ENCODE data around the gene ASGR2.
"Not testable (repeated sequence)": the region's sequence is repeated elsewhere in the genome, so short reads cannot be mapped to it uniquely, and the experiment has no call there.

The ASGR2 gene, protein sequence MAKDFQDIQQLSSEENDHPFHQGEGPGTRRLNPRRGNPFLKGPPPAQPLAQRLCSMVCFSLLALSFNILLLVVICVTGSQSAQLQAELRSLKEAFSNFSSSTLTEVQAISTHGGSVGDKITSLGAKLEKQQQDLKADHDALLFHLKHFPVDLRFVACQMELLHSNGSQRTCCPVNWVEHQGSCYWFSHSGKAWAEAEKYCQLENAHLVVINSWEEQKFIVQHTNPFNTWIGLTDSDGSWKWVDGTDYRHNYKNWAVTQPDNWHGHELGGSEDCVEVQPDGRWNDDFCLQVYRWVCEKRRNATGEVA

DNA sequence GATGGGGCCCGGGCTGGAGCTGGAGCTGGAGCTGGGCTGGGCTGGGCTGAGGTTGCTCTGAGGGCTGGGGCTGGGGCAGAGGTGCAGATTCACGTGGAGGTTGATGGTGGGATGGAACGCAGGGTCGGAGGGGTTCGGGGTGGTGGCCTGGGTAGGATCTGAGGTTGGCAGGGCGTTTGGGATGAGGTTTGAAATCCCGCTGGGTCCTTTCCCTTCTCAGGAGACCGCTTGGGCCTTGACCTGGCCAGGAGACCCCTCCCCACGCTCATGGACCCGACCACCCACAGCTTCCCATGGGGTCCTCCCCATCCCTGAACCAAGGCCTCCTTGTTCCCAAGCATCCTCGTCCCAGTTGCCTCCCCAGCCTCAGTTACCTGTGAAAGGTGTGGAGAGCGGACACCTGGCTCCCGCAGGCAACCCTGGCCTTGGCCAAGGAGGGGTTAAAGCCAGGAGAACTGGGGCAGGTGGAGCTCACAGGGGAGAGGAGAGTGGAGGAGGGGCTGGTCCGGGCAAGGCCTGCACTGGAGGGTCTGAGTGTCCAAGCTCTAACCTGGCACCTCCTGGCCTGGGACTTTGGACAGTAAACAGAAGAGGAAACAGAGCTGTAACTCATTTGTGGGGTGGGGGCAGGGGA, at the start of gene ASGR2:
Gene ASGR2 (minus strand): TSS at position 582 of the 634 bp plus-strand sequence. CDS start 582 bp downstream, outside the sequence.
- no peak for DNase-seq

DNA sequence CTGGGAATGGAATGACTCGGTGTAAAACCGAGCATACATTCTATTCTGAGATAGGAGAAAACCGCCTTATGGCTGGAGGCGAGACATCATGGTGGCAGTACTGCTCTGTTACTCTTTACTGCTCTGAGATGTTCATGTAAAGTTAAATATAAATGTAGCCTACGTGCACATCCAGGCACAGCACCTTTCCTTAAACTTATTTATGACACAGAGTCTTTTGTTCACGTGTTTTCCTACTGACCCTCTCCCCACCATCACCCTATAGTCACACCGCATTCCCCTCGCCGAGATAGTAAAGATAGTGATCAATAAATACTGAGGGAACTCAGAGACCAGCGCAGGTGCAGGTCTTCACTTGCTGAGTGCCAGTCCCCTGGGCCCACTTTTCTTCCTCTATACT, 44.9 kb upstream of the ASGR2 start:
- DNase-seq = not testable (repeated sequence)

DNA sequence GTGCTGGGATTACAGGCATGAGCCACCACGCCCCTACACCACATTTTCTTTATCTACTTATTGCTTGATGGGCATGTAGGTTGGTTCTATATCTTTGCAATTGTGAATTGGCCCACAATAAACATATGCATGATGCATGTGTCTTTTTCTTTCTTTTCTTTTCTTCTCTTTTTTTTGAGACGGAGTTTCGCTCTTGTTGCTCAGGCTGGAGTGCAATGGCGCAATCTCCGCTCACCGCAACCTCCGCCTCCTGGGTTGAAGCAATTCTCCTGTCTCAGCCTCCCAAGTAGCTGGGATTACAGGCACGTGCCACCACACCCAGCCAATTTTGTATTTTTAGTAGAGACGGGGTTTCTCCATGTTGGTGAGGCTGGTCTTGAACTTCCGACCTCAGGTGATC, 43.8 kb upstream of the ASGR2 start:
- not testable (repeated sequence) for DNase-seq

DNA sequence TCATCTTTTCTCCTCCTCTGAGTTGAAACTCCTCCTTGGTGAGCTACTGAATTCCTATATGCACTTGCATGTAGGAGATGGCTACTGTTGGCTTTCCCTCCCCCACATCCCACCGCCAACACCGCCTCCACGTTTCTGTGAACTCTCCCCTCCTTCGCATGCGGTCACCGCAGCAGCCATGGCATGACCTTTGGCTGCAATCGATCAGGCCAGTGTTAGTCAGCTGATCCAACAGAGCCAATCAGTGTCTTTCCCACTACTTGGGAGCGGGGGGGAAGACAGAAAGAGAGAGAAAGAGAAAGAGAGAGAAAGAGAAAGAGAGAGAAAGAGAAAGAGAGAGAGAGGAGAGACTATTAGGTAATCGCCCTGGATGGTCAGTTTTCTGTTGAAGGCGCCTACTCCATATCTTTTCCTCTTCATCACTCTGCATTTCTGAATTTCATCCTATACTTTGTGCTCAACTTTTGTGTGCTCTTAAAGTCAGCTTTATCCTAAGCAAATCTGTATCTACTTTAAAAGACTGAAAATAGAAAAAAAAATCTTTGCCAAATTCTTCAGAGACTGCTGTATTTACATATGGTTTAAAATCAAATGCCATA, 41.8 kb upstream of the ASGR2 start:
- no peak for DNase-seq

DNA sequence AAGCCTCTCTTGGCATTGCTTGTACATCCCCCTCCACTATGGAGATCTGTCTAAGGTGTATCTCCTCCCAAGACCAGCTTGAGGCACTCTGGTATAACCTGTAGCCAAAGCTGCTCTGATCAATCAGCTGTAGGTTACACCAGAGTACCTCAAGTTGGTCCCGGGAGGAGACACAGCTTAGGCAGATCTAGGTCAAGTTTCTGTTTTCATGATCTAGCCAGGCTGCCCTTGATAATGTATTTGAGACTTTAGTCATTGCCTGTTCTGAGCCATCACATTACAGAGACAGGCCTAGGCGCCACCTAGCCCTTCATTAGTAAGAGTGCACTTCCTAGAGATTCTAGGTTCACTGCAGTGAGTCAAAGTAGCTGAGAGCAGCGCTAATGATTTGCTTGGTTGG, 33.1 kb upstream of the ASGR2 start:
- DNase-seq = no peak

DNA sequence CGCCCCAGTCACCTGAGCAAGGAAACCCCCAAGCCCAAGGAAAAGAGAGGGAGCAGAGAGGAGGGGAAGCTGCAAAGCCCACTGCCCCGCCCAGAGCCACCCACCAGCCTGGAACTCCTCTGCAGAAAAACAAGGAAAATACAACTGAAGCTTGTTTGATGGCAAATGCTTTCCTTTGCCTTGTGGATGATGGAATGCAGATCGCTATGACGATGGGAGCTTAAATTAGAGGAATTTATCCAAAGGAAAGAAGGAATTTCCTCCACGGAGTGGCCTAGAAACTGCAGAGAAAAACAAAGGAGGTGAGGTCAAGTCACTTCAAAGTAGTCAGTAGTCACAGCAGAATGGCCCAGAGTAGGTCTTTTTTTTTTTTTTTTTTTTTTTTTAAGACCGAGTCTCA, 31.5 kb upstream of the ASGR2 start:
- no peak for DNase-seq

DNA sequence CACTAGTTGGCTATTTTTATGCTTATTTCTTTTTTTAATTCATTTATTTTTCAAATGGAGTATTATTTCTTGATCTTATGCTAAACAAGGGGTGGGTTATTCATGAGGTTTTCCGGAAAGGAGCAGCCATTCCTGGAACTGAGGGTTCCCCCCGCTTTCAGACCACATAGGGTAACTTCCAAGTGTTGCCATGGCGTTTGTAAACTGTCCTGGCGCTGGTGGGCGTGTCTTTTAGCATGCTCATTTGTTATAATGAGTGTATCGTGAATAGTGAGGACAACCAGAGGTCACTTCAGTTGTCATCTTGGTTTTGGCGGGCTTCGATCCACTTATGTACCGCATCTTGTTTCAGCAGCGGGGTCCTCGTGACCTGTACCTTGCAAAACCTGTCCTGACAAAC, 29.6 kb upstream of the ASGR2 start:
- no peak for DNase-seq

DNA sequence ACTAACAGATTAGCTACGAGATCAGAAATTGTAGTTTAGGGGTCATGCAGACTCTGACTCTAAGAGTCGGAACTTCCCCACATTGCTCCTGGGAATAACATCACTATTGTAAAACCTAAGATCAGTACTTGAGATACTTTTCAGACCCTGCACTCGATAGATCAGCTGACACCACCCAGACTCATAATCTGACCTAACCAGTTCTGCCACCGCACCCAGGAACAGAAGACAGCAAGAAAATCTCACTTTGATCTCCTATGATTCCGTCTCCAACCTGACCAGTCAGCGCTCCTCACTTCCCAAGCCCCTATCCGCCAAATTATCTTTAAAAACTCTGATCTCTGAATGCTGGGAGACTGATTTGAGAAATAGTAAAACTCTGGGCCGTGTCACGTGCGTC, 27.2 kb upstream of the ASGR2 start:
- peak; percentile 26 to 40 for DNase-seq

DNA sequence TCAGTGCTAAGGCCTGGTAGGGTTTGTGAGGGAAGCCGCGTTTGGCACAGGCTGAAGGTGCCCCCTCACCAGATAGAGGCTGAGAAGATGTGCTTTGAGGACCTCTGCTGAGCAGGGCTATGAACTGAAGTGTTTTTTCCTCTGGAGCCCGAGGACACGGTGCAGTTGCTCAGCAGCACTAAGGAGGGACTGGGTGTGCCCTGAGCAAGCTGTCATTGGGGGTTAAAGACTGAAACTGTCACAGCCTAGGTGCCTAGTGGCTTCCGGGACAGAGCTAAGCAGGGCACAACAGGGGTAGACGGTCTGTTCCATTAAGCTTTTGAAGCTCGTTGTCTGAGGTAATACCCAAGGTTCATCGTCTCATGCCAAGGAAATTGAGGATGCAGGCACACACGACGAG, 24.8 kb upstream of the ASGR2 start:
- no peak for DNase-seq

DNA sequence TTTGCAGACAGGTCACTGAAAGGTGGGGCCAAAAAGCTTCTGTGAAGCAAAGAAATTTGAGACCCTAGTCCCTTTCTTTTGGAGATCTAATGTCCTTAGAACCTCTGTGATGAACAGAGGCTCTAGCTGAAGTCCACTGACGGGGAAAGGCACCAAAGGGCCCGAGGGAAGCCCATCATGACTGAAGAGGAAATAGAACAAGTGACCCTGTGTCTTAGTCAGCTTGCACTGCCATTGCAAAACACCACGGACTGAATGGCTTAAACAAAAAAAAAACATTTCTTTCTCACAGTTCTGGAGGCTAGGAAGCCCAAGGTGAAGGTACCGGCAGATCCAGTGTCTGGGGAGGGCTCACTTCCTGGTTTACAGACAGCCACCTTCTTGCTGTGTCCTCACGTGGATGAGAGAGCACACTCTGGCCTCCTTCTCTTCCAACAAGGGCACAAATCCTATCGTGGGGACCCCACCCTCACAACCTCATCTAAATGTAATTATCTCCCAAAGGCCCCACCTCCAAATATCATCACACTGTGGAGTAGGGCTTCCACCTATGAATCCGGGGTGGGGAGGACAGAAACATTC, 24.3 kb upstream of the ASGR2 start:
- no peak for DNase-seq

DNA sequence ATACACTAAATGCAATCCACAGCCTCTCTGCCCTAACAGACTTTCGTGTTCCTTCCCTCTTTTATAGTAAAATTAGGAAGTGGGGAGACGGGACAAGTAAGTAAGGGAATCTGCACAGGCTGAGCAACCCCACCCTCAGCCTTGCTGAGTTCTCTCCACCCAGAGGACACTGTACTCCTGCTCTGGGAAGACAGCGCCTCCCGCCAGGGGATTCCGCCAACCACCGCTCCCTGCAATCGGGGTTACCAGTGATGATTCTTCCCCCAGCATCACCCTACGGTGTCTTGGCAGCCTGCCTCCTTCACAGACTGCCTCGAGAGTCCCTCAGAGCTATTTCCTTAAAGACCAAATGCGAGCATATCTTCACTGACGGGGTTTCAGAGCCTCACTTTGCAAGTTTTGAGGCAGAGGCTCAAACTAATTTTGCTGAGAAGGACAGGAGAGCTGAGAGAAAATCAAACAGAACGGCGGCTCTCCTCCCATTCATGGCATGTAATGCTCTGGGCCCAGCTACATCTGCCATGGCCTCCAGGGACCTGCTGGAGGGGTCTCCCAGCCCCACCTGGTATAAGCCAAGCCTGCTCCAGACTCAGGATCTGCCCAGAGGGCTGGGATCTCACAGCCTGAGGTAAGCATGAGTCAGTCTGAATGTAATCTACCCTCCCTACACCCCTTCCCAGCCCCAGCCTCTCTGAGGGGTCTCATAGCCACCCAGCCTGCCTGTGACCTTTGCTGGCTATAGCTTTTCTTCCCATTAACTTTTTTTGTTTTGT, 22.7 kb upstream of the ASGR2 start:
- no peak for DNase-seq

DNA sequence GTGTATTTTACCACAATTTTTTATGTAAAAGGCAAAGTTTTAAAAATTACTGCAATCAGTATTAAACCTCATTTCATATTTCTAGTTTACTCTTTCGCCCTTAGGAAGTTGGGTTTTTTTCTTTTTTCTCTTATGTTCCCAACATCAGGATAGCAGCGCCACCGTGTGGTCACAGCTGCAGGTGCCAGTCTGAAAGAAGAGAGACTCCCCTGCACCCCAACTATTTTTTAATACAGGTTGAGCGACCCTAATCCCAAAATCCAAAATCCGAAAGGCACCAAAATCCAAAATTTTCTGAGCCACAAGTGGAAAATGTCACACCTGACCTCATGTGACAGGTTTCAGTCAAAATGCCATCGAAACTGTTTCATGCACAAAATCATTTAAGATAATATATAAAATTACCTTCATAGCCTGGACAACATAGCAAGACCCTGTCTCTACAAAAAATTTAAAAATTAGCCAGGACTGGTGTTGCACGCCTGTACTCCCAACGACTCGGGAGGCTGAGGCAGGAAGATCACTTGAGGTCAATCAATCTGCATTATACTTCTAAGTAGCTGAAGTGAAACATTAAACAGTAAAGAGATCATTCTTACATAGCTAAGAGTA, 21.8 kb upstream of the ASGR2 start:
- peak; percentile 1 to 74 for DNase-seq

DNA sequence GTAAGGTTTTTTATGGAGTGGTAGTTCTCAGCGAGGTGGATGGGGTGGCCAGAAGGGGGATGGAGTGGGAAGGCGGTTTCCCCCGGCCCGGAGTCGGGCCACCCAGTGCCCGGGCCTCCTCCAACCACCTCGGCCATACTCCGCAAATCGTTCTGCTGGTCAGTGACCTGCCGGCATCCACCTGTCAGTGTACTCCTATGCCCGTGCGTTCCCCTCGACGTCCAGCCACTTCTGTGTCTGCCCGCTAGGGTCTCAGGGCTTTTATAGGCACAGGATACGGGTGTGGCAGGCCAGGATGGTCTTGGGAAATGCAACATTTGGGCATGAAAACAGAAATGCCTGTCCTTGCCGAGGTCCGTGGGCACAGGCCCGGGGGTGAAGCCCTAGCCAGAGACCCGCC, 19.3 kb upstream of the ASGR2 start:
- no peak for DNase-seq

DNA sequence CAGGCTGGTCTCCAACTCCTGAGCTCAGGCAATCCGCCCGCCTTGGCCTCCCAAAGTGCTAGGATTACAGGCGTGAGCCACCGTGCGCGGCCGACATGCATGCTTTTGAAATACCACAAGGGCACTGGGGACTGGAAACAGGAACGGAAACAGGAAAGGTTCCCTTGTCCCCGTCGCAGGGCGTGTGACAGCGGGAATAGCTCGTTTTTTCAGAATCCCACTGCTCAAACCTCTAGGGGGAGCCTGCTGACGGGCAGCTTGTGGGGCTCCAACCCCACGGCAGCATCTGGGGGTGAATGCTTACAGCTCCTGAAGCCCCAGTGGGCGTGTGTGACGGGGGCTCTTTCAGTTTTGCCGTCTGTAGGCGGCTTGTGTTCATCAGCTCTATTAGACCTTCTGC, 18.8 kb upstream of the ASGR2 start:
- peak in 1 of 2 experiments; percentile 4 for DNase-seq

DNA sequence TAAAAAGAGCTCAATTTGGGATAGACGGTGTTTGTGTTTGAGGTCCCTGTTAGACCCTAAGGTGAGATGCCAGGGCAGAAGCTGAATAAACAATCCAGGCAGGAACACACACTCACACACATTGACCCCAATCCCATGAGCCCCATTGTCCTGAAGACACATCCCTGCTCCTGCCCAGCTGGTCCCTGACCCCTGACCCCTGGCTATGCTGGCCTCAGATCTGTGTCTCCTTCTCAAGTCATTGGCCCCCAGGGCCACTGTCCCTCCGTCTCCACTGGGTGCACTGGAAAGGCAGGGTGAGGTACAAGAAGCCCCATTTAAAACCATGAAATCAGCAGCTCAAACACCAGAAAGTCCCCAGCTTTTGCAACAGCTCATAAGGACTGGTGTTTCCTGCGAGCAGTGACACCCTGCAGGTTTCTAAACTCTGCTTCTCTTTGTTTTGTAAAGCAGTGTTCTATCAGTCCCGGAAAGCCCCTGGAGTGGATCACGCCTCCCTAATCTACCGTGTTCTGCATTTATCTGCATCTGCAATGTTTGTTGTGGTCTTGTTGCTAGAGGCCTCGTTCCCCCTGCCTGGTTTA, 18.0 kb upstream of the ASGR2 start:
- DNase-seq = no peak

DNA sequence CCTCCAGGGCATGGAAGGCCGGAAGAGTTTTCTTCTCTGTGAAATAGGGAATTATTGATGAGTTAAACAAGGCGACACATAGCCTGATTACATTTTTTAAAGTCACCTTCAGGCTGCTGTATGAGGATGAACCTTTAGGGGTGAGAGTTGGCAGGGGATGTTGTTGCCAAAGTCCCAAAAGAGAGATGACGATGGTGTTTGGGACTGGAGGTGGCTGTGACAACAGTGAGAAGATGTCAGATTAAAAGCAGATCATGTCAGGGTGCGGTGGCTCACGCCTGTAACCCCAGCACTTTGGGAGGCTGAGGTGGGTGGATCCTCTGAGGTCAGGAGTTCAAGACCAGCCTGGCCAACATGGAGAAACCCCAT, 16.8 kb upstream of the ASGR2 start:
- DNase-seq = no peak

DNA sequence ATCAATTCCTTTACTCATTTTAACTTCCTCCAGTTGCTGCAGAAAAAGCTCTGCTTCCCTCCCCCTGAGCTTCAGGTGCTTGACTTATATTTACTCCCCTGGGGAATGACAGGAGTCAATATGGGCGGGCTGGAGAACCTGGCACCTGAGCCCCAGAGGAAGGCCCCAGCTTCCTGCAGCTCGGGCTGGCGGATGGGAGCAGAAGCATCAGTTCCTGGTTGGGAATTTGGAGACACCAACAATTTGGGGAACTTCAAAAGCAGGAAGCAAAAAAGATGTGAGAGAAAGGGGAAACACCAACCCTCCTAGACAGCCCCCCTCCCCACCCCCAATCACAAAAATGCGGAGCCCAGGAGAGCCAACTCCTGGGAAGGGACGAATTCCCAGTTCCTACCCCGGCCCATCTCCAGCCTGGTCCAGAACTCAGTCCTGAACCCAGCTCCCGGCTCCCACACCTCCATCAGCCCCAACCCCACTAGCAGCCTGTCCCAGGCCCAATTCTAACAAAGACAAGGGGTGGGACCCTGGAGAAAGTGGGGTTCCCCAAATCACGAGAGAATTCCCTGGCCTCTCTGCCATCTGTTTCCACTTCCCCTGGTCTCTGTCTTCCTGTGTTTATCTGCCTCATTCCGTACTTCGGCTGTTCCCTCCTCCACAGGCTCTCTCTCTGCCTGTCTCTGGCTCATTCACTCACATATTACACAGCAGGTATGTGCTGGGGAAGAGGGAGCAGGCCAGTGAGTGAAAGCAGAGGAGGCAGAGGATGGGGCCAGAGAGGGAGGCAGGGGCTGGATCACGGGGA, 16.2 kb upstream of the ASGR2 start:
- no peak for DNase-seq

DNA sequence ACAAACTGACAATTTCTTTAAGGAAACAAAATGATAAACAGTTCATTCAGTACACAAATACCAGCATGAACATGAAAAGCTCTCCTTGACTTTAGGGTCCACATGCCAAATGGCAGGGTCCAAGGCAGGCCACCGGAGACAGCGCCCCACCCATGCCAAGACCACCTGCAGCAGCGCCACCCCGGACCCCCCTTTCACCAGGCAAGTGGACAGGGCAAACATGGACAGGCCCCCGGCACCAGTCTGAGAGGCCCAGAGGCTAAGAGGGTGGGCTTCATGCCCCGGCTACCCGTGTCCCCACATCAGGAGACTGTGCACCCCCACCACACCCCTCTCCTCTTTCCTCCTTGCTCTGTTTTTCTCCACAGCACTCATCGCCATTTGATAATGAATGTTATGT, 14.7 kb upstream of the ASGR2 start:
- DNase-seq = no peak

DNA sequence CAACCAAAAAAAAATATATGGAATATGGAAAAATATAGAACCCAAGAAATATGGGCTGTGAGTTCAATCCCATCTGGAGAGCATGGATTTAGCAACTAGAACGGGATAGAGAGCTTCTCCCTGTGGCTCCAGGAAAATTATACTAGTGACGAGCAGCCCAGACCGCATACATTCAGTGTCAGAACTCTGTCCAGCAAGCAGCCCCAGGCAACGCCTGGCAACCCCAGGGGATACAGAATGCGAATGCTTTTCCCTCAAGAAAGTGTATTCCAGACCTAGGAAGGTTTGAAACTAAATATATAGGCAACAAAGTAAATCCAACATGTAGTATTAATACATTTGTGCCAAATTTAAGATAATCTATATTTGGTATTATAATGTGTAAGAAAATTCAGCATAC, 13.5 kb upstream of the ASGR2 start:
- DNase-seq = no peak

DNA sequence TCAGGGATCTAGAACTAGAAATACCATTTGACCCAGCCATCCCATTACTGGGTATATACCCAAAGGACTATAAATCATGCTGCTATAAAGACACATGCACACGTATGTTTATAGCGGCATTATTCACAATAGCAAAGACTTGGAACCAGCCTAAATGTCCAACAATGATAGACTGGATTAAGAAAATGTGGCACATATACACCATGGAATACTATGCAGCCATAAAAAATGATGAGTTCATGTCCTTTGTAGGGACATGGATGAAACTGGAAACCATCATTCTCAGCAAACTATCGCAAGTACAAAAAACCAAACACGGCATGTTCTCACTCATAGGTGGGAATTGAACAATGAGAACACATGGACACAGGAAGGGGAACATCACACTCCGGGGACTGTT, 12.9 kb upstream of the ASGR2 start:
- DNase-seq = not testable (repeated sequence)

DNA sequence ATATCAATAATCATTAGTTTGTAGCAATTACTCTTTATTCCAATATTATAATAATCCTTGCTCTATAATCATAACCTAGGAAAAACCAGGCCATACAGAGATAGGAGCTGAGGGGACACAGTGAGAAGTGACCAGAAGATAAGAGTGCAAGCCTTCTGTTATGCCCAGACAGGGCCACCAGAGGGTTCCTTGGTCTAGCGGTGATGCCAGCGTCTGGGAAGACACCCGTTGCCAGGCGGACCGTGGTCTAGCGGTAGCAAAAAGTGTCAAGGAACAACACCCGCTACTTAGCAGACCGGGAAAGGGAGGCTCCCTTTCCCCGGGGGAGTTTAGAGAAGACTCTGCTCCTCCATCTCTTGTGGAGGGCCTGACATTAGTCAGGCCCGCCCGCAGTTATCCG, 11.8 kb upstream of the ASGR2 start:
- not testable (repeated sequence) for DNase-seq

DNA sequence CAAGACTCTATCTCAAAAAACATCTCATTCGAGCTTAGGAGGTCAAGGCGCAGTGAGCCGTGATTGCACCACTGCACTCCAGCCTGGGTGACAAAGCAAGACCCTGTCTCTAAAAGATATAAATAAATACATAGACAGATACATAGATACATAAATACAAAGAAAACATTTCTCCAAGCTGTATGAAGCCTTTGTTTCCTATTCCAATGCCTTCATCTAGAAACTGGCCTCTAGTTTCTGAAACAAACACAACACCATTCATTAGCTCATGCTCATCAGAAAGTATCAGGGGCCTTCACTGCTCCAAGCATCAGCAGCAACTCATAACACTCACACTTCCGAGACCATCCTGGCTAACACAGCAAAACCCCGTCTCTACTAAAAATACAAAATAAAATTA, 10.3 kb upstream of the ASGR2 start:
- no peak for DNase-seq
